Measurements from ENCODE around the gene IL13RA2.

The IL13RA2 gene

DNA sequence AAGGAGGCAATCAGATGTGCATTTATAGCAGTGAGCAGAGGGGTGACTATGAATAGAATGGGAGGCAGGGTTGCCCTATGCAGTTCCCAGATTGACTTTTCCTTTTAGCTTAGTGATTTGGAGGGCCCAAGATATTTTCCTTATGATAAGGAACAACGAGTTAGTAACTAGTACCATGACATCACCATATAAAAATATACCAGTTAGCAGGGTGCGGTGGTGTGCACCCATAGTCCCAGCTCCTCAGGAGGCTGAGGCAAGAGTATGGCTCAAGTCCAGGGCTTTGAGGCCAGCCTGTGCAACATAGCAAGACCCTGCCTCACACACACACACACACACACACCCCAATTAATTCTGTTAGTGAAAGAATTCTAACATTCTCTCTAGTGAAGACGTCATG is 53.0 kb downstream of the IL13RA2 start:
- H3K4me3 ChIP-seq (ENCODE audit: low read length), result no peak overlapping the region
- TF ChIP-seq, protein P1, sequence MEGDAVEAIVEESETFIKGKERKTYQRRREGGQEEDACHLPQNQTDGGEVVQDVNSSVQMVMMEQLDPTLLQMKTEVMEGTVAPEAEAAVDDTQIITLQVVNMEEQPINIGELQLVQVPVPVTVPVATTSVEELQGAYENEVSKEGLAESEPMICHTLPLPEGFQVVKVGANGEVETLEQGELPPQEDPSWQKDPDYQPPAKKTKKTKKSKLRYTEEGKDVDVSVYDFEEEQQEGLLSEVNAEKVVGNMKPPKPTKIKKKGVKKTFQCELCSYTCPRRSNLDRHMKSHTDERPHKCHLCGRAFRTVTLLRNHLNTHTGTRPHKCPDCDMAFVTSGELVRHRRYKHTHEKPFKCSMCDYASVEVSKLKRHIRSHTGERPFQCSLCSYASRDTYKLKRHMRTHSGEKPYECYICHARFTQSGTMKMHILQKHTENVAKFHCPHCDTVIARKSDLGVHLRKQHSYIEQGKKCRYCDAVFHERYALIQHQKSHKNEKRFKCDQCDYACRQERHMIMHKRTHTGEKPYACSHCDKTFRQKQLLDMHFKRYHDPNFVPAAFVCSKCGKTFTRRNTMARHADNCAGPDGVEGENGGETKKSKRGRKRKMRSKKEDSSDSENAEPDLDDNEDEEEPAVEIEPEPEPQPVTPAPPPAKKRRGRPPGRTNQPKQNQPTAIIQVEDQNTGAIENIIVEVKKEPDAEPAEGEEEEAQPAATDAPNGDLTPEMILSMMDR (IDR thresholded peaks at IDR 0.05; ENCODE audit: insufficient read depth, low read depth, low read length, missing control alignments), result no peak
- no peak for DNase-seq (ENCODE audit: low read depth)

DNA sequence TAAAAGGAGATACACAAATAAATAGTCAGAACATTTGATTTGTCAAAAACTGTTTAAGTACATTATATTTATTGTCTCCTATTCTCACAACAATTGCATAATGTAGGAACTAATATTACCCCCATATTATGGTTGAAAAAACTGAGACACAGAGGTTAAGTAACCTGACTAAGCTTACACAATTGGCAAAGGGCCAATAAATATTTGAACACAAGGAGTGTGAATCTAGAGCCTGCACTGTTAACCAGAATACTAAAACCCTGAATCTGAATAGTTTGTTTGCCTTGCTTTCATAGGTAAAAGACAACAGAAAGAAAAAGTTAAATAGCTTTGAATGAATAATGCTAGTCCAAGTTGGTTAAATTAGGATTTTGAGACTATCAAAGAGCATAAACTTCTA is 55.2 kb downstream of the IL13RA2 start:
- H3K4me3 ChIP-seq (ENCODE audit: low read length), result no peak overlapping the region
- TF ChIP-seq, protein P1 (IDR thresholded peaks at IDR 0.05; ENCODE audit: insufficient read depth, low read depth, low read length, missing control alignments), result no peak
- DNase-seq (ENCODE audit: low read depth), result peak; percentile 6

DNA sequence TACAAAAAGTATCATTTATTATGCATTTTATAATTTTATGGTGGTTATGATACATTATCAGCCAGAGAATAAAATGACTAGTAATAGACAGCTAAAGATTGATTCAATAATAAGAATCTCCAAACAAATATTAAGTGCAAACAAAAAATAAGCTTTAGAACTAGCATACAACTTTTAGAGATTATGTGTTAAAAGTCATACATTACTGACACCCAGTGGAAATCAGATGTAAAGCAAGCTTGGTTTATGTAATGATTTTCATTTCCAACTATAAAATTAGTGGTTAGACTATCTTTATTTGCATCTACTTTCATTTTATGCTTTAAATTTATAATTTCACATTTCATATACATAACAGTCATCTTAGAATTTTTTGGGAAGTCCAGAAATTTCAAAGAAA is 57.7 kb downstream of the IL13RA2 start:
- DNase-seq (ENCODE audit: low read depth), result peak; percentile 27
- H3K4me3 ChIP-seq (ENCODE audit: low read length), result no peak overlapping the region
- TF ChIP-seq, protein P1 (IDR thresholded peaks at IDR 0.05; ENCODE audit: insufficient read depth, low read depth, low read length, missing control alignments), result peak; percentile 24
